ENCODE results near the gene SLC39A10.
"Not testable (repeated sequence)": the region's sequence is repeated elsewhere in the genome, so short reads cannot be mapped to it uniquely, and the experiment has no call there.

Gene SLC39A10

DNA sequence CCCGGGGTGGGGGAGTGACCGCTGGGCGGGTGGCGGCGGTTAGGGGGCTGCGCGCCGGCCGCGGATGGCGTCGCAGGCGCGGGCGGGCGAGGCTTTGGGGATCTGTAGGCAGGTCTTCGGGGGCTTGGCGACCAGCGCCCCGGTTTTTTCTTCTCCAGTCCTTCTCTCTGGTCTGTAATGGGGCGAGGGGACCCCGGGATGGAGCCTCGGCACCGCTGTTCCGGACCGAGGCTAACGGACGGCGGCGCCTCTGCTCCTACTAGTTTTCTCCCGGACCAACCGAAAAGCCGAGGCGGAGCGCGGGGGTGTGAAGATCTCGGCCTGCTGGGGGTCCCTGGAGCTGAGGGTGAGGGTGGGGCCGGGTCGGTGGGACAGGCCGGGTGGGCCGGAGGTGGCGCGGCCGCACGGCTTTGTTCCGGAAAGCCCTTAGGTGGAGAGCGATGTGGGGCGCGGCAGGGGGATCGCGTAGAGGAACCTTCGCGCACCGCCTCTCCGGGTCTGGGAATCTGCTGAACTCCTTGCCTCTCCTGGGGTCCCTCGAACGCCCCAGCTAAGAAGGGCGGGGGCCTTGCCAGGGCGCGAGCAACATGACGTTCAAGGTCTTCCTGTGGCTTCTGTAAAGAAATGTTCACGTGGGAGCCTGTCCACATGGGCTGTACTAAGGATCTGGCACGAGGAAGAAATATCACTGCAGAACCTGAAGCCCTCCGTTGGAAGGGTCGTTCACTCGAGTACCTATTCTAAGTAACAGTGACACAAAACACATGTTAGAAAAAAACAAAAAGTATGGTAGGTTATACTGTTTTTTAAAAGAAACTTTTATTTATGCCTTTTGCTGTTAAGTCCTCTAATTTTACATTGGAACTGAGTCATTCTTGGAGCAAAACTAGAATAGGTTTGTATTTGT lies 861 bp downstream of the SLC39A10 start:
- H3K36me3 Mint-ChIP-seq = peaks cover 55% of the 10 kb centered on the region
- no peaks in the 10 kb centered on the region for H3K9me3 Mint-ChIP-seq
- peak; percentile 47 to 84 for DNase-seq (ENCODE audit: low spot score in 2 of 2)
- peak overlapping the region; percentile 98 for H3K4me3 Mint-ChIP-seq
- H3K27ac Mint-ChIP-seq = peak overlapping the region; percentile 100
- ATAC-seq = peak; percentile 46
- peaks cover 25% of the 10 kb centered on the region for H3K4me1 Mint-ChIP-seq

DNA sequence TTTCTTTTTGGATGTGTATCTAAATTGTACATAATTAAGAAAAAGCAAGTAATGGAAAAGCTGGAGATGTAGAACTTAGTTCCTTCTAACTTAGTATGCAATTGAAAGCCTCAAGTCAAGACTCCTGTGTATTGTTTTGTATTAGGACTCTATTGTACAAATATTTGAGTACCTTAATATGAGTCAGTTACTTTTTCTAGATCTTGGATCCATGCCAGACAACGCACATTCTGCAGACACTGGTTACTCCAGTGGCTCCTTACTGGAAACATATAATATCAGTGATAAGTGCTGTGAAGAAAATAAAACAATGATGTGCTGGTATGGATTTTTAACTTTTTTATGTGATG lies 1.5 kb downstream of the SLC39A10 start:
- no peak for DNase-seq (ENCODE audit: low spot score in 2 of 2)
- peak overlapping the region; percentile 100 for H3K27ac Mint-ChIP-seq
- H3K36me3 Mint-ChIP-seq = peaks cover 56% of the 10 kb centered on the region
- H3K4me3 Mint-ChIP-seq = peak overlapping the region; percentile 98
- no peaks in the 10 kb centered on the region for H3K9me3 Mint-ChIP-seq
- no peak for ATAC-seq
- peaks cover 29% of the 10 kb centered on the region for H3K4me1 Mint-ChIP-seq

DNA sequence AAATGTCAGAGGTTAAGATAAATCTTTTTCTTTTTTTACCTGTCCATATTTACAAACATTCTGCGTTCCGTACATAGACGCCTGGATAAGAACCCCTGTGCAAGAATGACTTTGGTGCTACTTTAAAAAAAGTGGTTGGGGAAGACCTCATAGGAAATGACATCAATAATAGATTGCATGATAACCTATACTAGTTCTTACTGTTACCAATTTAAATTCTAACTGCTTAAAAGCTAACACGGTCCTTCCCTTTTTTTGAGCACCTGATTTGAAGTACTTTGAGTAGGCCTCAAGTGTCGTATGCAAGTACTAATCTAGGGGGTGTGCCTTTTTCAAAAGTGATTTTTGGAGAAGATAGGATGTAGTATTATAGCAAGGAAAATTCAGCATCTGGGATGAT lies 2.1 kb downstream of the SLC39A10 start:
- peaks cover 56% of the 10 kb centered on the region for H3K36me3 Mint-ChIP-seq
- H3K4me1 Mint-ChIP-seq = peaks cover 29% of the 10 kb centered on the region
- H3K27ac Mint-ChIP-seq = peak overlapping the region; percentile 100
- H3K9me3 Mint-ChIP-seq = no peaks in the 10 kb centered on the region
- peak; percentile 1 for ATAC-seq
- no peak for DNase-seq (ENCODE audit: low spot score in 2 of 2)
- H3K4me3 Mint-ChIP-seq = peak overlapping the region; percentile 98

DNA sequence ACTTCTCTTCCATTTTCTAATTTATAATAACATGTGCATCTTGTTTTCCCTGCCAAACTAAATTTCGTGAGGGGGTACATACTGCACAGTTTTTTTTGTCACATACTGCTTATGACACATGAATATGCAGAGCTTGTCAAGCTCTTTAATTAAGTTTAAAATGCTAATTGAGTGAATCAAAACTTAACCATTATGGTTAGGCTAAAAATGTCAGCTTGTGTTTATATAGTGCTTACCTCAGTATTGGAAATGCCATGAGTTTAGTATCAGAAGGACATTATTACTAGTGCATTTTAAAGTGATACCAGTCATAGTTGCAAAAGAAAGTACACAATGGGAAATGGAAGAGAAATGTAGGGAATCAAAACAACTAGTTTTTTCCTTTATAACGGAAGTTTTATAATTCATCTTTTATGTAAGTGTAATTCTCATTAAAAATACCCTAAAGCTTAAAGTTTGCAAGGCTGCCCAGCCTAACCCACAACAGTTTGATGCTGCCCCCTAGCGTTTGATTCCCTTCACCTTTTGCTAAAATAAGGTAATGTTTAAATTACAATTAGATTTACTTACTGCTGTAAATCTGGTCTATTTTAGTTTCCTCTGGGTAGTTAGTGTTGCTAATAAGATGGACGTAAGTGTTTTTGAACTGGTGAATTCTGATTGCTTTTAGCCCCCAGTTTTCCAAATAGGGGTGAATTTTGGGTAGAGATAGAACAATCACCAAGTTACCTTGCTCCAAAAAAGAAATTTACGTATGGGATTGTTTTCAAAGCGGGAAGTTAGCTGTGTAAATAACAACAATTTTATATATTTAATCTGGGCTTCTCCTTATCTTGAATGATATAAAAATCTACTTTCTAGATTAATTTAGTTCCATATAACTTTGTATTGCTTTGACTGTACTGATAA lies 3.2 kb downstream of the SLC39A10 start:
- peak overlapping the region; percentile 100 for H3K27ac Mint-ChIP-seq
- peak overlapping the region; percentile 98 for H3K4me3 Mint-ChIP-seq
- H3K4me1 Mint-ChIP-seq = peaks cover 29% of the 10 kb centered on the region
- no peaks in the 10 kb centered on the region for H3K9me3 Mint-ChIP-seq
- peak; percentile 37 for ATAC-seq
- peaks cover 63% of the 10 kb centered on the region for H3K36me3 Mint-ChIP-seq
- peak; percentile 65 to 79 for DNase-seq (ENCODE audit: low spot score in 2 of 2)

DNA sequence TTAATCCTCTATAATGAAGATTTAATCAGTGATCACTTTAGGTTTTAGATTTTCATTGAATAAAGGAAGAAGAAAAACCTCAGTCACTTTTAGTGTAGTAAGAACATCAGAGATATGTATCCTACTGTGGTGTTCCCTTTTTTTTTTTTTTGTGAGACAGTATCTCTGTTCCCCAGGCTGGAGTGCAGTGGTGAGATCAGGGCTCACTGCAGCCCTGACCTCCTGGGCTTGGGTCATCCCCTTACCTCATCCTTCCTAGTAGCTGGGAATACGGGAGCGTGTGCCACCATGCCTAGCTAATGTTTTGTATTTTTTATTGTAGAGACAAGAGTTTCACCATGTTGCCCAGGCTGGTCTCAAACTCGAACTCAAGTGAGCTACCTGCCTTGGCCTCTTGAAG lies 5.1 kb downstream of the SLC39A10 start:
- peaks cover 31% of the 10 kb centered on the region for H3K4me1 Mint-ChIP-seq
- H3K4me3 Mint-ChIP-seq = no peak overlapping the region
- no peaks in the 10 kb centered on the region for H3K9me3 Mint-ChIP-seq
- DNase-seq (ENCODE audit: low spot score in 2 of 2) (no peak), ATAC-seq (no peak)
- peak overlapping the region; percentile 34 for H3K27ac Mint-ChIP-seq
- H3K36me3 Mint-ChIP-seq = peaks cover 50% of the 10 kb centered on the region

GRCh38 chr2:195663007-195663406 lies 6.0 kb downstream of the SLC39A10 start:
- peaks cover 41% of the 10 kb centered on the region for H3K36me3 Mint-ChIP-seq
- DNase-seq (ENCODE audit: low spot score in 2 of 2) = no peak
- H3K4me1 Mint-ChIP-seq = peaks cover 29% of the 10 kb centered on the region
- no peak for ATAC-seq
- no peaks in the 10 kb centered on the region for H3K9me3 Mint-ChIP-seq
- peak overlapping the region; percentile 1 for H3K27ac Mint-ChIP-seq
- no peak overlapping the region for H3K4me3 Mint-ChIP-seq

DNA sequence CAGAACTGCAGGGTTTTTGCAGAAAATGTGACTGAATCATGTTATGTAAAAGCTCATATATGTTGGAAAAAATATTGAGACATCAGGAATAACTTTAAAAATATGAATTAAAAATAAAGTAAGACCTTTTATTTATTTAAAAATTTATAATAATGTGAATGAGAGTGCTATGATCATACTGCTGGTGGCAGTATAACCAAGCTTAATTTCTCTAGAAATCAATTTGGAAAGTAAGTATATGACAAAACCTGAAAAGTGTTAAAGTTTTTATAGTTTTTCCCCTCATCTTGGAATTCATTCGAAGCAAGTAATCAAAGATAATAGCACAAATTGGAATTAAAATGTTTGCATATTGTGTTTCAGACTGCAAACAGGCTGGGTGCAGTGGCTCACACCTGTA lies 7.5 kb downstream of the SLC39A10 start:
- H3K4me3 Mint-ChIP-seq = no peak overlapping the region
- DNase-seq (ENCODE audit: low spot score in 2 of 2) (no peak), ATAC-seq (no peak)
- peaks cover 29% of the 10 kb centered on the region for H3K4me1 Mint-ChIP-seq
- H3K27ac Mint-ChIP-seq = no peak overlapping the region
- H3K36me3 Mint-ChIP-seq = peaks cover 26% of the 10 kb centered on the region
- no peaks in the 10 kb centered on the region for H3K9me3 Mint-ChIP-seq

DNA sequence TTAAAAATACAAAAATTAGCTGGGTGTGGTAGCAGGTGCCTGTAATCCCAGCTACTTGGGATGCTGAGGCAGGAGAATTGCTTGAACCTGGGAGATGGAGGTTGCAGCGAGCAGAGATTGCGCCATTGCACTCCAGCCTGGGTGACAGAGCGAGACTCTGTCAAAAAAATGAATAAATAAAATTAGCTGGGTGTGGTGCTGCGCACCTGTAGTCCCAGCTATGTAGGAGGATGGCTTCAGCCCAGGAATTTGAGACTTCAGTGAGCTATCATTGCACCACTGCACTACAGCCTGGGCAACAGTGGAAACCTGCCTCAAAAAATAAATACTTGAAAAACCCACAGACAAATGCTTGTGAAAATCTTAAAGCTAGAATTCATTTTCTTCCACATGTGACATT lies 8.1 kb downstream of the SLC39A10 start:
- H3K36me3 Mint-ChIP-seq = peaks cover 19% of the 10 kb centered on the region
- not testable (repeated sequence) for H3K27ac Mint-ChIP-seq

DNA sequence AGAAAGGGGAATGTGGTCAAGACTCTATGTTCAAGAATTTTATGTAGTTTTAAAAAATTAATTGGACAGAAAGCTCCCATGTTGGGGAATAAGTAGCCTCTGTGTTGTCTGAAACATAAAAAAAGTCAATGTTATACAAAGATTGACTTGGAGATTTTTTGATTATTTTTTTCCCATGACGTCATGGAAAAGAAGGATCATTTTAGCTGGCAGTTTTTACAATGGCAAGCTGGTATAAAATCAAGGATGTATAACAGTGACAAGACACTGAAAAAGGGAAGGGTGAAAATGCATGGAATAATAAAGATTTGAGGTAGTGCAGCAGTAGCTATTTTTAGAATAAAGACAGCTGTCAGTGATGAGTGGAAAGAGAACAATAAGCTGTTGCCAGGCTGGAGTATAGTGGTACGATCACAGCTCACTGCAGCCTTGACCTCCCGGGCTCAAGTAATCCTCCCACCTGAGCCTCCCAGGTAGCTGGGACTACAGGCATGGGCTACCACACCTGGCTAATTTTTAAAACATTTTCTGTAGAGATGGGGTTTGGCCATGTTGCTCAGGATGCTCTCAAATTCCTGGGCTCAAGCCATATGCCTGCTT lies 9.2 kb downstream of the SLC39A10 start:
- H3K4me3 Mint-ChIP-seq = no peak overlapping the region

More for the DNA sequence above, 8.1 kb downstream of the SLC39A10 start:
- peaks cover 25% of the 10 kb centered on the region for H3K4me1 Mint-ChIP-seq
- not testable (repeated sequence) for H3K4me3 Mint-ChIP-seq; ATAC-seq; DNase-seq (ENCODE audit: low spot score in 2 of 2); H3K9me3 Mint-ChIP-seq

GRCh38 chr2:195667974-195668373 lies 10.9 kb downstream of the SLC39A10 start:
- ATAC-seq = no peak
- Mint-ChIP-seq H3K4me1 (peaks cover 17% of the 10 kb centered on the region), H3K4me3 (no peak overlapping the region), H3K36me3 (peaks cover 7% of the 10 kb centered on the region), H3K27ac (no peak overlapping the region), H3K9me3 (no peaks in the 10 kb centered on the region)
- DNase-seq (ENCODE audit: low spot score in 2 of 2) = no peak

More for the DNA sequence above, 9.2 kb downstream of the SLC39A10 start:
- Mint-ChIP-seq H3K4me1 (peaks cover 21% of the 10 kb centered on the region), H3K27ac (no peak overlapping the region), H3K9me3 (no peaks in the 10 kb centered on the region), H3K36me3 (peaks cover 13% of the 10 kb centered on the region)
- DNase-seq (ENCODE audit: low spot score in 2 of 2) (no peak), ATAC-seq (no peak)

GRCh38 chr2:195670191-195670590 lies 13.2 kb downstream of the SLC39A10 start:
- Mint-ChIP-seq H3K9me3 (no peaks in the 10 kb centered on the region), H3K4me3 (no peak overlapping the region), H3K4me1 (peaks cover 23% of the 10 kb centered on the region), H3K27ac (no peak overlapping the region), H3K36me3 (peaks cover 14% of the 10 kb centered on the region)
- no peak for DNase-seq (ENCODE audit: low spot score in 2 of 2)
- no peak for ATAC-seq

DNA sequence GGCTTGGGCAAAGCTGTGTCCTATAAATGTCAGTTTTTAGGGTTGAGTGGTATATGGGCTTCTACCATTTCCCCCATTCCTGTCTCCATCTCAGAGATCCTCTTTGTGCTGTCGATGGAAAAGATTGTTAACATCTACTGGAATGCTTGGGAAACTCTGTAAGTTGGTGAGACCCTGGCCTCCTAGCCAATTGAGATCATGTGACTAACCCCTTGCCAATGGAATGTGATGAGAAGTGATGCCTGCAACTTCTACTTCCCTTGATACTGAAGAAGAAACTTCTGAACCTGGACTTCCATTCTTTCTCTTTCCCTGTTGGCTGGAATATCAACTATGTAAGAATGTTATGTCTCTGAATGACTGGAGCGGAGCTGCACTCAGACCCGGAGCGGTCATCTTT lies 14.5 kb downstream of the SLC39A10 start:
- no peak overlapping the region for H3K27ac Mint-ChIP-seq
- no peak for ATAC-seq
- no peak overlapping the region for H3K4me3 Mint-ChIP-seq
- H3K4me1 Mint-ChIP-seq = peaks cover 23% of the 10 kb centered on the region
- no peak for DNase-seq (ENCODE audit: low spot score in 2 of 2)
- no peaks in the 10 kb centered on the region for H3K9me3 Mint-ChIP-seq
- peaks cover 18% of the 10 kb centered on the region for H3K36me3 Mint-ChIP-seq

GRCh38 chr2:195672674-195673073 lies 15.6 kb downstream of the SLC39A10 start:
- ATAC-seq = no peak
- no peaks in the 10 kb centered on the region for H3K9me3 Mint-ChIP-seq
- peaks cover 28% of the 10 kb centered on the region for H3K4me1 Mint-ChIP-seq
- H3K27ac Mint-ChIP-seq = no peak overlapping the region
- no peak overlapping the region for H3K4me3 Mint-ChIP-seq
- DNase-seq (ENCODE audit: low spot score in 2 of 2) = no peak
- H3K36me3 Mint-ChIP-seq = peaks cover 18% of the 10 kb centered on the region

DNA sequence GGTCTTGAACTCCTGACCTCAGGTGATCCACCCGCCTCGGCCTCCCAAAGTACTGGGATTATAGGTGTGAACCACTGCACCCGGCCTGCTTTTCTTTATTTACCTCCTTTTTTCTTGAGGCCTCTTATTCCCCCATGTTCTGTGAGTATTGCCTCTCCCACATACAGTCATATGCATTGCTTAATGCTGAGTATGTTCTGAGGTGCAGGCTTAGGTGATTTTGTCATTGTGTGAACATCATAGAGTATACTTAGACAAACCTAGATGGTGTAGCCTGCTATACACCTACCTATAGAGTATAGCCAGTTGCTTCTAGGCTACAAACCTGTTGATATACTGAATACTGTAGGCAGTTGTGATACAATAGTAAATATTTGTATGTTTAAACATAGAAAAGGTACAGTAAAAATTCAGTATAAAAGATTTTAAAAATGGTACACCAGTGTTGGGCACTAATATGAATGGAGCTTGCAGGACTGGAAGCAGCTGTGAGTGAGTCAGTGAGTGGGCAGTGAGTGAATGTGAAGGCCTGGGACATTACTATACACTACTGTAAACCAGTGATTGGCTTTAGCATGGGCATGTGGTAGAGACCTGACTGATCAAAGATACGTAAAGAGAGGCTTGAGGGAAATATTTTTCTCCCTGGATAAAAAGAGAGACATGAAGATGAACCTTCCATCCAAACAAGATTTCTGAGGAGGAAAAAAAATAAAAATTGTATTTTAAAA lies 17.6 kb downstream of the SLC39A10 start:
- DNase-seq (ENCODE audit: low spot score in 2 of 2) (no peak), ATAC-seq (no peak)
- no peak overlapping the region for H3K27ac Mint-ChIP-seq
- H3K9me3 Mint-ChIP-seq = no peaks in the 10 kb centered on the region
- H3K36me3 Mint-ChIP-seq = peaks cover 20% of the 10 kb centered on the region
- peaks cover 29% of the 10 kb centered on the region for H3K4me1 Mint-ChIP-seq
- H3K4me3 Mint-ChIP-seq = no peak overlapping the region

Measured in stimulated activated effector memory CD8-positive, alpha-beta T cell treated with anti-CD3 and anti-CD28 coated beads, Interleukin-12 subunit alpha, Interleukin-12 subunit beta, amount 100 ng/mL, for 72 hours (primary cell).